Measurements from ENCODE around the gene ESF1.

ESF1 gene

GRCh38 chr20:13736436-13737191 is 48.1 kb downstream of the ESF1 start:
- DNase-seq, result no peak

GRCh38 chr20:13735826-13736225 is 48.9 kb downstream of the ESF1 start:
- DNase-seq, result no peak

DNA sequence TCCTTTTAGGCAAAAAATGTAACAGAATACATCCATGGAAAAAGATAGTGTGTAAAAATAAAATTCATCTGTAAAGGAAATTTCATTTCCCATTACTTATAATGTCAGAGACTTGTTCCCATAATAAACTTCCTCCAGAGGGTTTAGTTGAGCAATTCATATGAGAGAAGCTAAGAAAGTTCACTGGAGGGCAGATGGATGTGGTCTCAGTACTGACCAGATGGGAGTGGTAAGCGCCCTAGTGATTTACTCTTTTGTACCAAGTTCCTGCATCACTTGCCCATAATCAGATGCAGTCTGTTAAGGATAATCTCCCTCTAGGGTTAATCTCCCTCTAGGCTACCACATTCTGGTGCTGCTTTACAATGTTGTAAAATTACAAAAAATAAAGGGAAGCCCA is 61.7 kb downstream of the ESF1 start:
- DNase-seq, result no peak

GRCh38 chr20:13718171-13718570 is 66.5 kb downstream of the ESF1 start:
- DNase-seq, result no peak

DNA sequence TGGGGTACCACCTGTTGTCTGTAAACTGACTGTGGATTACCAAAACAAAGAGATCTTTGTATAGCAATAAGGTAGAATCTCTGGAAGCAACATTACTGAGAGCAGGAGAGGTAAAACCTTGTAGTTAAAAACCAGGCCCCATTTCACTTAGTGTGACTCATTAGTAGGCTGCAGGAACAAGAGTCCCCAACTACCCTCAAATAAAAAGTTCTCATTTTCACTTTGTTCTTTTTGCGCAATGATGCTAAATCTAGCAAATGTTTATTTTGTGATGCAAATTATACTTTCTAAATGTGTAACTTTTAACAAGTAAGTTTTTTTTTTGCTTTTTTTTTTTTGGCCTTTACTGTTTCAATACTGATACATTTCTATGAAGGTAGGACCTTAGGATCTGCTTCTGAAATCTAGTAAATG is 67.1 kb downstream of the ESF1 start:
- no peak for DNase-seq

DNA sequence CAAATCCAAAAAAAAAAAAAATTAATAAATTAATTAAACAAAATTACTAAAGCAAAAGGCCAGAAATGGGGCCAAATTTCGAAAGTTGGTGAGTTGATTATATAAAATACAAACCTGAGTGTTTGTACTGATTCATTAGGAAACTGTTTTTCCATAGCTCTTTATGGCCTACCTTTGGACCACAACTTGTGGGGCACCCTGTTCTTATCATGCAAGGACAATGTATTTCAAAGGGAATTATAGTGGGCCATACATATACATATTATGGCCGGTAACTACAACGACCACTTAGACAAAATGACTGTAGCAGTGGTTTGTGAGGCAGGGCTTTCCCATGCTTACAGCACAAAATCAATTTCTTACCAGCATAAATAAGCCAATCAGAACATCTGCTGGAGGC is 69.5 kb downstream of the ESF1 start:
- no peak for DNase-seq

DNA sequence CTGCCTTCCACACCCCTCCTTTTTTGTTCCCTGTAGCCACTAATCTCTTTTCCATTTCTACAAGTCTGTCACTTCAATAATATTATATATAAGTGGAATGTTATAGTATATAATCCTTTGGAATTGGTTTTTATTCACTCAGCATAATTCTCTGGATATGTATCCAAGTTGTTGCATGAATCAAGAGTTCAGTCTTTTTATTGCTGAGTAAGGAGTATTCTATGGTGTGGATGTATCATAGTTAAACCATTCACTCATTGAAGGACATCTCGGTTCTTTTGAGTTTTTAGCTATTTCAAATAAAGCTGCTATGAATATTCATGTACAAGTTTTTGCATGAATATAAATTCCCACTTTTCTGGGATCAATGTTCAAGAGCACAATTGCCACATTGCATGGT is 76.5 kb downstream of the ESF1 start:
- no peak for DNase-seq

GRCh38 chr20:13703265-13703664 is 81.5 kb downstream of the ESF1 start:
- DNase-seq, result no peak

DNA sequence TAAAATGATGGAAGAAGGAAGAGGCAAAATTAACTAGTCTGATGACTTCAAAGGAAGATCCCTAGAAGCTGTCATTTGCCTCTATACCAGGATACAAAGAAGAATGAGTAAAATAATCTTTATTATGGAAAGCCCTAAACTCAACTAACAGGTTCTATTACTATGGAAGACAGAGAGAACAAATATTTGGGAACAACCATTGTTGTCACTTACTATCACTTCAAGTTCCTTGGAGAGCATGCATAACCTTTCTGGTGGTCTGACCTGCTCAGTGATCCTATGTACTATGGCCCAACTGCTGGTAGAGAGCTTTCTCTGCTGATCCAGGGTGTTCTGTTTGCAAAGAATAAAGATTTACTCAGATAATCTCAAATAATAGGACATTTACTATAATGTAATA is 83.2 kb downstream of the ESF1 start:
- no peak for DNase-seq

- no peak for DNase-seq
These were observed 84.0 kb downstream of the ESF1 start for GRCh38 chr20:13700761-13701160.

- DNase-seq, result no peak
These were observed 90.1 kb downstream of the ESF1 start for GRCh38 chr20:13694420-13695150.

- DNase-seq, result no peak
These were observed 91.7 kb downstream of the ESF1 start for GRCh38 chr20:13692802-13693736.

DNA sequence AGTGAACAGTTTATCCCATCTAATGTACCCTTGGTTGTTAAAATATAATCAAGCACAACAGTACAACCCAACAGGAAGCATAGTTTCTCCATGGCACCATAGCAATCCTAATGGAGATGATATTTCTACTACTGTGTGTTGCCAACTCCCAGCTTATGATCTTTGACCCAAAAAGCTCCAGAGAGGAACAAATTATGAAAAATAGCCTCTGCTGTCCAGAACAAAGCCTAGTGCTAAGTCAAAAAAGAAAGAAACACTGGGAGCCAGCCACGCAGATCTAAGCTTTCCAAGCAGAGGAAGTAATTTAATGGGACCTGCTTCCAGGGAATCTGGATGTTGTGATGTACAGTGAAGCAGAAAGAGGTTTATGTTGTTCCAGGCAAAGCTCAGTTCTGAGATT is 93.8 kb downstream of the ESF1 start:
- no peak for DNase-seq

GRCh38 chr20:13687815-13688214 is 96.9 kb downstream of the ESF1 start:
- no peak for DNase-seq

DNA sequence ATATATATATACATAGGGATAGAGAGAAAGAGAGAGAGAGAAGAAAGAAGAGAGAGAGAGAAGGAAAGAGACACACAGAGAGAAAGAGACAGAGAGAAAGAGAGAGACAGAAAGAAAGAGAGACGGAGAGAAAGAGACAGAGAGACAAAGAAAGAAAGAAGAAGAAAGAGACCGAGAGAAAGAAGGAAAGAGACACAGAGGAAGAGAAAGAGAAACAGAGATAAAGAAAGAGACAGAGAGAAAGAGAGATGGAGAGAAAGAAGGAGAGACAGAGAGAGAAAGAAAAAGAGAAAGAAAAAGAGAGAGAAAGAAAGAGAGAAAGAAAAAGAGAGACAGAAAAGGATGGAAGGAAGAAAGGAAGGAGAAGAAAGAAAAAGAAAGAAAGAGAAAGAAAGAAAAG is 99.1 kb downstream of the ESF1 start:
- no peak for DNase-seq

DNA sequence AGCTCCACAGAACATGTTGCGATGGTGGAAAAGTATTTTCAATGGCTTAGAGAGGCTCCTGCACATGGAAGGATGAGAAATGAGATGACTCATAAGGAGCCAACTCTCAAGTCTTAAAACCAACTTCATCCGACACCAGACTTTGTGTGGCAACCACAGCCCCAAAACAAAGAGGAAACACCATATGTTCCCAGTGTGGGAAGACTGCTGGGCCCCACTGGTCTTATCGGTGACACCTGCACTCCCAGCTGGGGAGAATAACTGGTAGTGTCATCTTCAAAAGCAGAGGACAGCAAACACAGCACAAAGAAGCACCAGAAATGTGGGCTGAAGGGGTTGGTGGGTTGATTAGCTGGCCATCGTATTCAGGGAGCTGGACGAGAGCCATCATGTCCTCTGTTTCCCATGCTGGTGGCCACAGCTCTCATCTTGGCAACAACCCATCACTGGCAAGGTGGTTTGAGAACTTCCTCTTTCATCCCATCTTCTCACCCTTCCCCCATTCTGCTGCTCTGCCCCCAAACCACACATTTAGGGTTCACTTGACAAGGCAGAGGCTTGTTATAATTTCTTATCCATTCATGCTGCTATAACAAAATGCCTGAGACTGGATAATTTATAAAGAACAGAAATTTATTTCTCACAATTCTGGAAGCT is 100.0 kb downstream of the ESF1 start:
- DNase-seq, result no peak

- no peak for DNase-seq
These were observed 100.9 kb downstream of the ESF1 start for GRCh38 chr20:13683833-13684232.

DNA sequence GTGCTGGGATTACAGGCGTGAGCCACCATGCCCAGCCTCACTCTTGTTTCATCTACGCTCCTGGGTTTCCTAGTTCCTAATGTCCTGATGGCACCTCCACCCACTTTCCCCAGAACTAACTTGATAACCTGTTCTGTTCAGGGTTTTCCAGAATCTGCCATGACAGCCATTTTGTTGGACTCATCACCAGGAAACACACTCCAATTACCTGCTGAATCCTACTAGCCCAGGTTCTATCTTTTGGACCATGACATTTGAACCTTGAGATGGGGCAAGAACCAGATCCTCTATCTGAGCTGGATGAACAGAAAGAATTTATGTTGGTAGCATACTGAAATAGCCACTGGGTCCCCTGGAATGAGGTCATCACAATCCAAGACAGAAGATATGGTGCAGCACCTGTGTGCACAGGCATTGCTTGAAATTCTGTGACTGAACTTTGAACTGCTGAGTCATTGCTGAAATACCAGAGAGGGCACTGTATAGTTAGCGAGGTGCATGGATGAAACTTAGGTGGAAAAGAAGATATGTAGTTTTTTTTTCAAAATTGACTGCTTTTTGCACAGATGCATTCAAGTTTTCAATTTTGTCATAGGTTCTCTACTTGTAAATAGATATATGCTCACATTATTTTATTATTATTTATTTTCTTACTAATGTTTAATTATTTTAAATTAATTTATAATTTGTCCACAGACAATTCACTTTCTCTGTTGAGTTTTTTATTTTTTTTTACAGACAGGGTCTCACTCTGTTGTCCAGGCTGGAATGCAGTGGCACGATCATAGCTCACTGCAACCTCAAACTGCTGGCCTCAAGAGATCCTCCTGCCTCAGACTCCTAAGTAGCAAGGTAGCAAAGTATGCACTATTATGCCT is 103.2 kb downstream of the ESF1 start:
- DNase-seq, result no peak

DNA sequence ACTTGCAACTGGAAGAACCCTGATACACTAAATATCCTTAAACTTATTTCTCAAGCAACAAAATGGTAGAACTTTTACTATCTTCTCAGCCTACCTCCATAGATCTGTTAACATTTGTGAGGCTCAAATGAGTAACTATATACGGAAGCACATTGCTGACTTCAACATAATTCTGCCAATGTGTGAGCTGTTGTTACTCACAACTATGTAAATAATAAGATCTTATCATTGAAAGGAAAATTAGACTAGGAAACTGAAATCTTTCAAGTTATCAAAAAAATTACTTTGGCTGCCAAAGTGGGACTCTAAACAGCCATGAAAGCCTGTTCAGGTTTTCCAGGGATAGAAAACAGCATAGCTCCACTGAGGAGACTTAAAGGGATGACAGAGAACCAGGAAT is 105.8 kb downstream of the ESF1 start:
- no peak for DNase-seq

- DNase-seq, result no peak
These were observed 107.5 kb downstream of the ESF1 start for GRCh38 chr20:13677241-13677640.

DNA sequence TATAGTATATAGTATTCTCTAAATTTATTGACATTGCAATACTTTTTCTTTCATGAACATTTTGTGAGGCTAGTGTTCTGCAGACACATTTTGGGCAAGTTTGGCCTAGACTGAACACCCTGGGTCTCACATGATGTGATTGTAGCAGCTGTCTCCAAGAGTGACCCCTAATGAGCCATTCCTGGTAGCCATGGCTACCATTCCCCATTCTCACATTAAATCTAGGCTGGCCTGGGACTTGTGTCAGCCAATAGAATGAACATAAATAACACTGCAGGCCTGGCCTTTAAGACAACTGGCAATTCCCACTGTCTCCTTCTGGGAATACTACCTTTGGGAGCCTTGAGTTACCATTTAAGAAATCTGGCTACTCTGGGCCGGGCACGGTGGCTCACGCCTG is 108.0 kb downstream of the ESF1 start:
- DNase-seq, result no peak

DNA sequence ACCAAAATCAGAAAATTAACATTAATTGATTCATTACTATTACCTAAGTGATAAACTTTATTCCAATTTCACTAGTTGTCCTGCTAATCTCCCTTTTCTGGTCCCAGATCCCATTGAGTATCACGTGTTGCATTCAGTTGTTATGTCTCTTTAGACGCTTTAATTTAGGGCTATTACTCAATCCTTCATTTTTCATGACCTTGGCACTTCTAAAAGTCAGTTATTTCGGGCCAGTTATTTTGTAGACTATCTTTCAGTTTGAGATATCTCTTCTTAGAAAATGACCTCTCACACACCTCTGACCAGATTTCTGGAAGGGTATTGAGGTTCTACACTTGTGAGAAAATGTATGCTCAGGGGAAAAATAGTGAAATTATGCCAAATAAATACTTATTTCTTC is 112.0 kb downstream of the ESF1 start:
- no peak for DNase-seq

All from SHP77 treated with DMSO at 0.1 percent for 48 hours (cell line).